ENCODE data around the gene SLC4A3.

DNA sequence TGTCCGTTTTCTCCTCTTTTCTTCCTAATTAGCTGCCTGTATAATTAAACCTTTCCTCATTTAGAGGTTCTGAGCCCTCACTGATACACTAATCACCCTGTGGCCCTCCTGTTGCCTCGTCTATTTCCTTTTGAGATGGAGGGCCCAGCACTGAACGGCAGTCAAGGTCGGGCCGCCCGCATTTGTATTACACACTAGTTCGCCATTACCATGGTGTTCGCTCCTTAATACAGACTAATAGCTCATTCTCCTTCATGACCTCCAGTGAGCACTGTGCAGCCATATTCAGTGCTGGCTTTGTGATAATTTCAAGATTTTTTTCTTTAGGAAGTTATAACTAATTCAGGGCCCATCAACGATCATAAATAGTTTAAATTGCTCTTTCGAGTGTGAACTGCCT, 64.1 kb downstream of the SLC4A3 start:
- TF ChIP-seq CTCF (IDR thresholded peaks at IDR 0.05; ENCODE audit: low read length) (no peak), EZH2 (IDR thresholded peaks at IDR 0.05; ENCODE audit: borderline replicate concordance, low read length) (no peak)

Data from OCI-LY1 (cell line).